HepG2 (cell line): ENCODE results near the gene RYK. TPM values are rescaled to one million over a fixed set of nuclear protein-coding genes. Genes with fewer than 3 reads are reported as not detected.

Experiments used
- ATAC-seq: fragments of 200-7000 bp; cut with Tn5 transposase; 3 replicates; pipeline ENCODE4 v1.9.1; 2020; ENCODE audit warnings: mild to moderate bottlenecking, moderate library complexity
- BruUV-seq: library from RNA; stranded (reverse); fragments of 400-500 nt; replicated peaks from 2 replicates; lab custom pipeline; 2021; lab: Mats Ljungman, UMichigan
- CTCF ChIA-PET: fragments of 300-600 bp; formaldehyde crosslinking; extraction: SDS; loops from one replicate; lab custom pipeline; 2021; ENCODE audit warnings: low total read pairs, inconsistent platforms, low intra/inter-chr PET ratio; lab: Yijun Ruan, JAX
- POLR2A ChIA-PET: fragments of 350-600 bp; sonication (Branson Sonifier 250); formaldehyde crosslinking; loops from one replicate; lab custom pipeline; 2020; ENCODE audit warnings: antibody characterized with exemption, inconsistent platforms; lab: Yijun Ruan, JAX
- DNase-seq: peaks from one replicate; pipeline ENCODE4 v3.0.0-alpha.2; 2015; ENCODE audit warnings: low spot score
- FAIRE-seq: peaks from 3 replicates; lab custom pipeline; 2011; peaks lifted over from hg19 to GRCh38; lab: Jason Lieb, UNC
- H2AFZ ChIP-seq: one replicate; pipeline ENCODE4 v1.6.1; 2011; ENCODE audit warnings: low read length, inconsistent platforms
- H3K27ac ChIP-seq: fragments of 300-600 bp; 3 replicates; pipeline ENCODE4 v1.8.0; 2011; ENCODE audit warnings: mixed run types, mild to moderate bottlenecking, mixed read lengths, low read length, inconsistent platforms; ENCODE audit not compliant: insufficient read depth; ENCODE audit errors: extremely low read length
- H3K27me3 ChIP-seq, 2 experiments: fragments of 200-600 bp in 1 of 2; 2 replicates in 1 of 2; 3 replicates in 1 of 2; pipeline versions ENCODE4 v1.6.0 to v1.8.0; 2011; ENCODE audit warnings: low read length in 2 of 2, mild to moderate bottlenecking in 2 of 2, moderate library complexity in 2 of 2, inconsistent platforms in 1 of 2; ENCODE audit not compliant: insufficient read depth in 2 of 2, control insufficient read depth in 1 of 2
- H3K36me3 ChIP-seq, 2 experiments: fragments of 200-600 bp in 1 of 2; replicated peaks in 1 of 2; 2 replicates in 1 of 2; 3 replicates in 1 of 2; pipeline versions ENCODE4 v1.5.1 to v1.8.0; 2011; ENCODE audit warnings: low read length in 2 of 2, inconsistent platforms in 1 of 2; ENCODE audit not compliant: insufficient read depth in 2 of 2, control insufficient read depth in 1 of 2
- H3K4me1 ChIP-seq: 2 replicates; pipeline ENCODE4 v1.5.1; 2012; ENCODE audit warnings: low read length, inconsistent platforms; ENCODE audit not compliant: insufficient read depth
- H3K4me2 ChIP-seq: 2 replicates; pipeline ENCODE4 v1.6.0; 2011; ENCODE audit warnings: low read depth, low read length, inconsistent platforms
- H3K4me3 ChIP-seq, 3 experiments: fragments of 200-600 bp in 1 of 3; sonication (generic), shearing (Covaris generic) in 1 of 3; replicated peaks in 1 of 3; 2 replicates each; pipeline ENCODE4 v1.5.1; 2011 to 2016; ENCODE audit warnings: low read length in 3 of 3, inconsistent platforms in 2 of 3, low read depth in 2 of 3, mild to moderate bottlenecking in 2 of 3, control low read depth in 1 of 3, mixed read lengths in 1 of 3; ENCODE audit not compliant: insufficient read depth in 1 of 3
- H3K79me2 ChIP-seq: one replicate; pipeline ENCODE4 v1.6.1; 2011; ENCODE audit warnings: low read length, inconsistent platforms; ENCODE audit not compliant: insufficient read depth
- H3K9ac ChIP-seq: 2 replicates; pipeline ENCODE4 v1.6.0; 2011; ENCODE audit warnings: mild to moderate bottlenecking, low read depth, low read length, inconsistent platforms; ENCODE audit not compliant: insufficient read depth
- H3K9me3 ChIP-seq: 2 replicates; pipeline ENCODE4 v1.5.1; 2012; ENCODE audit warnings: mild to moderate bottlenecking, low read length
- H4K20me1 ChIP-seq: 2 replicates; pipeline ENCODE4 v1.6.0; 2011; ENCODE audit warnings: inconsistent platforms, mild to moderate bottlenecking, low read length, moderate library complexity; ENCODE audit not compliant: insufficient read depth
- CTCF ChIP-seq: sonication (generic); formaldehyde crosslinking; IDR thresholded peaks from 2 replicates; pipeline ENCODE4 v1.5.0; 2020; ENCODE audit warnings: mild to moderate bottlenecking, missing genetic modification reagents, moderate library complexity
- MAFK ChIP-seq, 2 experiments: IDR thresholded peaks in 1 of 2; conservative IDR thresholded peaks in 1 of 2; 2 replicates each; pipeline ENCODE4 v1.6.1; 2011; ENCODE audit warnings: improper control_type of control experiment in 2 of 2, low read length in 2 of 2
- MED13 ChIP-seq: sonication (generic); formaldehyde crosslinking; IDR thresholded peaks from 2 replicates; pipeline ENCODE4 v1.5.0; 2020; ENCODE audit warnings: missing genetic modification reagents
- MIXL1 ChIP-seq: IDR thresholded peaks from 2 replicates; pipeline ENCODE4 v1.6.1; 2016
- SMC3 ChIP-seq: IDR thresholded peaks from 2 replicates; pipeline ENCODE4 v1.6.1; 2011; ENCODE audit warnings: low read length, improper control_type of control experiment
- STAG1 ChIP-seq: sonication (generic); formaldehyde crosslinking; IDR thresholded peaks from 2 replicates; pipeline ENCODE4 v1.4.0; 2020; ENCODE audit warnings: missing genetic modification reagents
- ZNF160 ChIP-seq: sonication (generic); formaldehyde crosslinking; IDR thresholded peaks from 2 replicates; pipeline ENCODE4 v1.8.0; 2022; ENCODE audit warnings: mild to moderate bottlenecking, inconsistent platforms, missing genetic modification reagents
- ZNF614 ChIP-seq: IDR thresholded peaks from 2 replicates; pipeline ENCODE4 v1.6.1; 2018; ENCODE audit warnings: missing biosample characterization, missing genetic modification reagents, inconsistent platforms, borderline replicate concordance
- ZNF670 ChIP-seq: sonication (generic); formaldehyde crosslinking; IDR thresholded peaks from 2 replicates; pipeline ENCODE4 v1.8.0; 2022; ENCODE audit warnings: mild to moderate bottlenecking, missing genetic modification reagents, borderline replicate concordance
- ZSCAN12 ChIP-seq: sonication (generic); formaldehyde crosslinking; IDR thresholded peaks from 2 replicates; pipeline ENCODE4 v1.9.0; 2021; ENCODE audit warnings: mild to moderate bottlenecking, missing genetic modification reagents
- WGBS: methylation state at CpG from one replicate; pipeline ENCODE4 v1.1.6; 2017; ENCODE audit warnings: low lambda C conversion rate; 5-methylcytosine and 5-hydroxymethylcytosine counted together
- in situ Hi-C: cut with HindIII; loops from 2 replicates; pipeline ENCODE4 v1.10.0; 2017; ENCODE audit warnings: low pct_unique_long_range_greater_than_20kb; ENCODE audit not compliant: extremely low pct_ligation_motif_present
- intact Hi-C: fragments of 100-400 bp; cut with micrococcal nuclease; formaldehyde crosslinking; loops from one replicate; pipeline ENCODE4 v1.10.0; 2022; ENCODE audit not compliant: unreplicated experiment
- polyA plus RNA-seq, 8 experiments: library from polyadenylated mRNA; depleted of rRNA in 3 of 8; stranded (reverse) in 7 of 8; unstranded in 1 of 8; fragments of >200 nt; fragmentation: Illumina TruSeq in 4 of 8; extraction: Trizol in 4 of 8; gene quantifications; 2 replicates each; pipeline versions ENCODE4 v1.2.1 to v1.2.3, GENCODE V29; 2011 to 2016; ENCODE audit warnings: low read depth in 4 of 8, missing spikeins in 1 of 8, mixed read lengths in 1 of 8; ENCODE audit not compliant: insufficient read depth in 1 of 8
- total RNA-seq, 5 experiments: library from RNA; depleted of rRNA; stranded (reverse); fragments of >200 nt; fragmentation: Illumina TruSeq; extraction: Trizol; gene quantifications; 2 replicates each; pipeline ENCODE4 v1.2.3, GENCODE V29; 2016; ENCODE audit warnings: low read depth in 1 of 5
- TF ChIP-seq, protein P1 (sequence below): sonication (generic); formaldehyde crosslinking; IDR thresholded peaks from 2 replicates; pipeline ENCODE4 v1.5.1; 2020; ENCODE audit warnings: mild to moderate bottlenecking, missing genetic modification reagents

RYK gene
- total and polyA plus RNA-seq, 2 of the 13 experiments (the other 11 are each of a cell fraction or from before 2014, with no cell fraction given), result 35.0 to 66.2 TPM

DNA sequence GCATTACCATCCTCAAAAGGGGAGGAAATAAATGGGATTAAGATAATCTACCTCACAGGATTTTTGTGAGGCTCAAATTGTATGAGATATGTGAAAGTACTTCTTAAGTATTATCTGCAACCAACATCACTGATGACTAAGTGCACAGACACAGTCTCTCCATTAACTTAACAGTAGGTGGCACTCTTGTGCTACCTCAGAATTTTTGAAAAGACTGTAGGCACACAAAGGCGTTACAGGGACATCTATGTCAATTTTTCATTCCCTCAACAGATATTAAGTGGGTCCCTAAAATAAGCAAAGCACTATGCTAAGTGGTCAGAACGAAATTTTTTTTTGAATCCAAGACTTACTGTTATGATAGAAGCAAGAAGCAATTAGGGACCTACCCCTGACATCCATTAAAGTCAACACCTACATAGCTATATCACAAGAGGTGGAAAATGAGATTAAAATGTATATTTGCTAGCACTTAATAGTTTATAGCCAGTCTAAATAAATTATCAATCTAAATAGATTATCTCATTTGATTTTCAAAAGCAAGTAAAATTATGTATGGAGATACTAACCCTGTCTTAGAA is 52.9 kb downstream of the RYK start:
- Histone ChIP-seq H3K9ac (no peak overlapping the region), H3K27me3 (no peaks in the 10 kb centered on the region), H3K4me1 (no peaks in the 10 kb centered on the region), H3K27ac (no peak overlapping the region), H3K9me3 (no peaks in the 10 kb centered on the region), H3K4me3 (no peak overlapping the region), H3K79me2 (no peaks in the 10 kb centered on the region), H3K36me3 (peaks cover 5 to 53% of the 10 kb centered on the region in 2 experiments), H3K4me2 (no peak overlapping the region), H4K20me1 (no peaks in the 10 kb centered on the region), H2AFZ (no peak overlapping the region)
- in situ Hi-C loops, result no loop called here
- no TSS peak for BruUV-seq
- ChIA-PET CTCF (interaction anchor here (0.7 to 1.0 kb wide), 4 partner anchors 14 to 295 kb away, joined by 3 read pairs; no protein-coding TSS in a partner anchor), POLR2A (no interaction called here)
- TF ChIP-seq SMC3 (peak; percentile 27; the same call in 1 of the 2 replicates), MIXL1 (CRISPR knock-in tag) (0 out of 2 replicates have a peak, but pooled peaks have one; percentile 27), STAG1 (CRISPR knock-in tag) (peak; percentile 69), CTCF (peak; percentile 70), MED13 (no peak), ZSCAN12 (no peak)
- peak; percentile 34 for FAIRE-seq
- WGBS, result 42% methylated on average over 2 of the region's 2 CpGs
- peak; percentile 48 for DNase-seq
- ATAC-seq, result peak; percentile 86
- intact Hi-C loops, result loop anchor here (5.0 kb wide), 1 partner anchor 100 kb away; no protein-coding TSS in a partner anchor

DNA sequence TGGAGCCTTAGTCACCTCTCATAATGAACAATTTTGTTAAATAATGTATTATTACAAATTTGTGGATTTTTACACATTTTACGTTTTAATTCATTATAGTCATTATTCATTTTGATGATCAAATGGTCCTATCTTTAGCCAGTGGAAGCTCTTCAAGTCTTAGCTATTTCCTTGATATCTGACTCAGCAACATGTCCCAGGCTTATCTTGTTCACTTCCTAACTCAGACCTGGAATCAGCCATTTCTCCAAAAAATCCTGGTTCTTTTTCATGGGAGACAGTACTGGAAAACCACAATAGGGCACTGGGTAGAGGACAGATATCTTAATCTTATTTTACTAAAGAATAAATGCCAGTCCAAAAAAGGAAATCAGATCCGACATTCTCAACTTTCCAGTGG is 56.4 kb downstream of the RYK start:
- ChIA-PET CTCF (no interaction called here), POLR2A (no interaction called here)
- Histone ChIP-seq H3K27ac (no peak overlapping the region), H3K4me2 (no peak overlapping the region), H3K9ac (no peak overlapping the region), H3K79me2 (no peaks in the 10 kb centered on the region), H3K4me3 (no peak overlapping the region), H3K4me1 (no peaks in the 10 kb centered on the region), H3K36me3 (peaks cover 5 to 37% of the 10 kb centered on the region in 2 experiments), H3K9me3 (no peaks in the 10 kb centered on the region), H4K20me1 (no peaks in the 10 kb centered on the region), H3K27me3 (no peaks in the 10 kb centered on the region), H2AFZ (no peak overlapping the region)
- 94% methylated on average over 2 of the region's 2 CpGs for WGBS
- in situ Hi-C loops, result no loop called here
- intact Hi-C loops, result no loop called here
- no TSS peak for BruUV-seq
- TF ChIP-seq ZNF614 (CRISPR knock-in tag) (no peak), ZNF670 (CRISPR knock-in tag) (no peak), MAFK (conservative IDR thresholded peaks at IDR 0.05 in 1 of 2, IDR thresholded peaks at IDR 0.05 in 1 of 2; ENCODE audit: low read length in 2 of 2) (peak in 1 of 2 experiments; percentile 23; a peak in 1 of 4 replicates), ZNF160 (CRISPR knock-in tag) (no peak)
- TF ChIP-seq, protein P1, sequence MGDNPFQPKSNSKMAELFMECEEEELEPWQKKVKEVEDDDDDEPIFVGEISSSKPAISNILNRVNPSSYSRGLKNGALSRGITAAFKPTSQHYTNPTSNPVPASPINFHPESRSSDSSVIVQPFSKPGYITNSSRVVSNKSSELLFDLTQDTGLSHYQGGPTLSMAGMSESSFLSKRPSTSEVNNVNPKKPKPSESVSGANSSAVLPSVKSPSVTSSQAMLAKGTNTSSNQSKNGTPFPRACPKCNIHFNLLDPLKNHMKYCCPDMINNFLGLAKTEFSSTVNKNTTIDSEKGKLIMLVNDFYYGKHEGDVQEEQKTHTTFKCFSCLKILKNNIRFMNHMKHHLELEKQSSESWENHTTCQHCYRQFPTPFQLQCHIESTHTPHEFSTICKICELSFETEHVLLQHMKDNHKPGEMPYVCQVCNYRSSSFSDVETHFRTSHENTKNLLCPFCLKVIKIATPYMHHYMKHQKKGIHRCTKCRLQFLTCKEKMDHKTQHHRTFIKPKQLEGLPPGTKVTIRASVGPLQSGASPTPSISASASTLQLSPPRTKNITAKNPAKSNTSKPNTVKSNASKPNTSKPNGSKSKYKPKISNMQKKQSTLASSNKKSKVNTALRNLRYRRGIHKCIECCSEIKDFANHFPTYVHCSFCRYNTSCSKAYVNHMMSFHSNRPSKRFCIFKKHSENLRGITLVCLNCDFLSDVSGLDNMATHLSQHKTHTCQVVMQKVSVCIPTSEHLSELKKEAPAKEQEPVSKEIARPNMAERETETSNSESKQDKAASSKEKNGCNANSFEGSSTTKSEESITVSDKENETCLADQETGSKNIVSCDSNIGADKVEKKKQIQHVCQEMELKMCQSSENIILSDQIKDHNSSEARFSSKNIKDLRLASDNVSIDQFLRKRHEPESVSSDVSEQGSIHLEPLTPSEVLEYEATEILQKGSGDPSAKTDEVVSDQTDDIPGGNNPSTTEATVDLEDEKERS (CRISPR knock-in tag), result no peak
- ATAC-seq, result no peak
- FAIRE-seq, result no peak
- DNase-seq, result no peak
